RWPE2 (cell line): Measurements from ENCODE around the gene DCT.

Experiments used
- ATAC-seq: fragments of 200-7000 bp; cut with Tn5 transposase; 3 replicates; pipeline ENCODE4 v1.9.1; 2021; ENCODE audit warnings: low read depth
- DNase-seq: peaks from one replicate; pipeline ENCODE4 v3.0.0-alpha.2; 2020; ENCODE audit warnings: low spot score
- H3K27ac ChIP-seq: fragments of 450-650 bp; 2 replicates; pipeline ENCODE4 v1.5.1; 2017; ENCODE audit warnings: mild to moderate bottlenecking; ENCODE audit not compliant: poor library complexity, severe bottlenecking
- H3K27me3 ChIP-seq: fragments of 250-450 bp; sonication (Bioruptor Pico); 2 replicates; pipeline ENCODE4 v1.5.1; 2021; ENCODE audit warnings: mild to moderate bottlenecking, moderate library complexity; ENCODE audit not compliant: insufficient read depth, poor library complexity, severe bottlenecking
- H3K36me3 ChIP-seq: fragments of 250-450 bp; sonication (Bioruptor Pico); 2 replicates; pipeline ENCODE4 v1.5.1; 2020; ENCODE audit warnings: low read depth, mild to moderate bottlenecking, moderate library complexity
- H3K4me1 ChIP-seq: fragments of 250-450 bp; sonication (Bioruptor Pico); 2 replicates; pipeline ENCODE4 v1.5.1; 2021; ENCODE audit warnings: mild to moderate bottlenecking, moderate library complexity; ENCODE audit not compliant: insufficient read depth, poor library complexity, severe bottlenecking
- H3K4me3 ChIP-seq: fragments of 250-450 bp; sonication (Bioruptor Pico); 2 replicates; pipeline ENCODE4 v1.5.1; 2021; ENCODE audit warnings: mild to moderate bottlenecking, moderate library complexity; ENCODE audit not compliant: severe bottlenecking
- H3K9me3 ChIP-seq: fragments of 250-450 bp; sonication (Bioruptor Pico); 2 replicates; pipeline ENCODE4 v1.5.1; 2021; ENCODE audit warnings: mild to moderate bottlenecking, moderate library complexity; ENCODE audit not compliant: severe bottlenecking
- TF ChIP-seq, protein P1 (sequence below): fragments of 450-650 bp; IDR thresholded peaks from one replicate; pipeline ENCODE4 v1.5.1; 2017; ENCODE audit warnings: mild to moderate bottlenecking, moderate library complexity; ENCODE audit not compliant: poor library complexity, severe bottlenecking

Gene DCT

GRCh38 chr13:94464771-94465170 is 14.7 kb downstream of the DCT start:
- no peaks in the 10 kb centered on the region for H3K36me3 ChIP-seq
- H3K27me3 ChIP-seq, result no peaks in the 10 kb centered on the region
- H3K4me1 ChIP-seq, result no peaks in the 10 kb centered on the region
- ATAC-seq (no peak), DNase-seq (no peak)
- H3K9me3 ChIP-seq, result no peaks in the 10 kb centered on the region
- no peak overlapping the region for H3K27ac ChIP-seq
- TF ChIP-seq, protein P1, sequence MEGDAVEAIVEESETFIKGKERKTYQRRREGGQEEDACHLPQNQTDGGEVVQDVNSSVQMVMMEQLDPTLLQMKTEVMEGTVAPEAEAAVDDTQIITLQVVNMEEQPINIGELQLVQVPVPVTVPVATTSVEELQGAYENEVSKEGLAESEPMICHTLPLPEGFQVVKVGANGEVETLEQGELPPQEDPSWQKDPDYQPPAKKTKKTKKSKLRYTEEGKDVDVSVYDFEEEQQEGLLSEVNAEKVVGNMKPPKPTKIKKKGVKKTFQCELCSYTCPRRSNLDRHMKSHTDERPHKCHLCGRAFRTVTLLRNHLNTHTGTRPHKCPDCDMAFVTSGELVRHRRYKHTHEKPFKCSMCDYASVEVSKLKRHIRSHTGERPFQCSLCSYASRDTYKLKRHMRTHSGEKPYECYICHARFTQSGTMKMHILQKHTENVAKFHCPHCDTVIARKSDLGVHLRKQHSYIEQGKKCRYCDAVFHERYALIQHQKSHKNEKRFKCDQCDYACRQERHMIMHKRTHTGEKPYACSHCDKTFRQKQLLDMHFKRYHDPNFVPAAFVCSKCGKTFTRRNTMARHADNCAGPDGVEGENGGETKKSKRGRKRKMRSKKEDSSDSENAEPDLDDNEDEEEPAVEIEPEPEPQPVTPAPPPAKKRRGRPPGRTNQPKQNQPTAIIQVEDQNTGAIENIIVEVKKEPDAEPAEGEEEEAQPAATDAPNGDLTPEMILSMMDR, result no peak
- no peak overlapping the region for H3K4me3 ChIP-seq

GRCh38 chr13:94462670-94463069 is 16.8 kb downstream of the DCT start:
- H3K36me3 ChIP-seq, result no peaks in the 10 kb centered on the region
- no peak for ATAC-seq
- no peak overlapping the region for H3K27ac ChIP-seq
- TF ChIP-seq, protein P1, result no peak
- no peak for DNase-seq
- H3K4me3 ChIP-seq, result no peak overlapping the region
- H3K27me3 ChIP-seq, result no peaks in the 10 kb centered on the region
- no peaks in the 10 kb centered on the region for H3K4me1 ChIP-seq
- H3K9me3 ChIP-seq, result no peaks in the 10 kb centered on the region

DNA sequence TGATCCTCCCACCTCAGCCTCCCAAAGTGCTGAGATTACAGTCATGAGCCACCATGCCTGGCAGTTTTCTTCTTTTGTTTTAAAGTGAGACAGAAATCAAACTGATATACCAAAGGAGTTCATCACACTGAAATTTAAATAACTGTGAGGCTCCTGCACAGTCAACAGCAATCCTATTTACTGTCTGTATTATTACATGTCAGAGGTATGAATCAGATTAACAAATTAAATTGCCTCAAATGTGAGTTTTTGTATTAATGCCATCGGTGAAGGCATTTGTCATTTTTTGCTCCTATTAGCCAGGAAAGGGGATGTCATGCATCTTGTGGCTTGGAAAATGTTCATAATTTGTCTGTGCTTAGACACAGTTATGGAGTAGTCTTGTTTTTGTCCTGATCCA is 20.4 kb downstream of the DCT start:
- H3K4me3 ChIP-seq, result no peak overlapping the region
- H3K4me1 ChIP-seq, result no peaks in the 10 kb centered on the region
- TF ChIP-seq, protein P1, result no peak
- peaks cover 3% of the 10 kb centered on the region for H3K27me3 ChIP-seq
- no peaks in the 10 kb centered on the region for H3K9me3 ChIP-seq
- no peaks in the 10 kb centered on the region for H3K36me3 ChIP-seq
- H3K27ac ChIP-seq, result no peak overlapping the region
- DNase-seq, result no peak
- ATAC-seq, result no peak

- DNase-seq (no peak), ATAC-seq (no peak)
- no peaks in the 10 kb centered on the region for H3K36me3 ChIP-seq
- H3K4me1 ChIP-seq, result no peaks in the 10 kb centered on the region
- H3K9me3 ChIP-seq, result no peaks in the 10 kb centered on the region
- TF ChIP-seq, protein P1, result no peak
- no peak overlapping the region for H3K4me3 ChIP-seq
- H3K27ac ChIP-seq, result no peak overlapping the region
- peaks cover 3% of the 10 kb centered on the region for H3K27me3 ChIP-seq
Measured at GRCh38 chr13:94455414-94455813, 24.1 kb downstream of the DCT start.

- Histone ChIP-seq H3K4me3 (no peak overlapping the region), H3K9me3 (no peaks in the 10 kb centered on the region), H3K27ac (no peak overlapping the region), H3K36me3 (no peaks in the 10 kb centered on the region), H3K4me1 (no peaks in the 10 kb centered on the region), H3K27me3 (peaks cover 3% of the 10 kb centered on the region)
- ATAC-seq (no peak), DNase-seq (no peak)
- TF ChIP-seq, protein P1, result no peak
Measured at GRCh38 chr13:94454906-94455305, 24.6 kb downstream of the DCT start.
